Kidney epithelial cell (primary cell): ENCODE measurements around the gene NFIC. TPM values are rescaled to one million over a fixed set of nuclear protein-coding genes. Genes with fewer than 3 reads are reported as not detected.
"Not testable (repeated sequence)": the region's sequence is repeated elsewhere in the genome, so short reads cannot be mapped to it uniquely, and the experiment has no call there.

ENCODE experiments used
- DNase-seq: peaks from one replicate; pipeline ENCODE4 v3.0.0-alpha.2; 2010; ENCODE audit warnings: low read depth
- H3K27me3 ChIP-seq: 2 replicates; pipeline ENCODE4 v1.6.0; 2011; ENCODE audit warnings: low read length; ENCODE audit not compliant: control insufficient read depth, insufficient read depth
- H3K36me3 ChIP-seq: 2 replicates; pipeline ENCODE4 v1.5.1; 2011; ENCODE audit warnings: low read length; ENCODE audit not compliant: control insufficient read depth, insufficient read depth
- H3K4me3 ChIP-seq: 2 replicates; pipeline ENCODE4 v1.5.1; 2011; ENCODE audit warnings: low read depth, mild to moderate bottlenecking, control low read depth, low read length
- total RNA-seq: library from RNA; depleted of rRNA; stranded (reverse); fragments of >200 nt; gene quantifications from 2 replicates; pipeline ENCODE4 v1.2.3, GENCODE V29; 2015
- TF ChIP-seq, protein P1 (sequence below): IDR thresholded peaks from 2 replicates; pipeline ENCODE4 v1.5.1; 2011; ENCODE audit warnings: mild to moderate bottlenecking, moderate library complexity, low read length, control low read depth, inconsistent platforms; ENCODE audit not compliant: insufficient read depth, poor library complexity, severe bottlenecking

The NFIC gene
- total RNA-seq, 1 donor from 2014 or later = 18.0 TPM

DNA sequence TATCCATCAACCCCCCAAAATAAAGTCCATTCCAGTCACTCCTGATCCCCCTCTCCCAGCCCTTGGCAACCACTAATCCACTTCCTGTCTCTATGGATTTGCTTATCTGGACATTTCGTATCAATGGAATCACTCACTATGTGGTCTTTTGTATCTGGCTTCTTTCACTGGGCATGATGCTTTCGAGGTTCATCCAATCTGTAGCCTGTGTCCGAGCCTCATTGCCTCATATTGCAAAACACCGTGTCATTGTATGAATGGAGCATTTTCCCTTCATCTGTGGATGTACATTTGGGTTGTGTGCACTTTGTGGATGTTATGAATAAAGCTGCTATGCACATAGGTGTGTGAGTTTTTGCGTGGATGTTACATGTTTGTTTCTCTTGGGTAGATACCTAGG is 138.4 kb downstream of the NFIC start:
- H3K4me3 ChIP-seq = no peak overlapping the region
- H3K27me3 ChIP-seq = no peaks in the 10 kb centered on the region
- no peak for DNase-seq
- H3K36me3 ChIP-seq = no peaks in the 10 kb centered on the region
- TF ChIP-seq, protein P1, sequence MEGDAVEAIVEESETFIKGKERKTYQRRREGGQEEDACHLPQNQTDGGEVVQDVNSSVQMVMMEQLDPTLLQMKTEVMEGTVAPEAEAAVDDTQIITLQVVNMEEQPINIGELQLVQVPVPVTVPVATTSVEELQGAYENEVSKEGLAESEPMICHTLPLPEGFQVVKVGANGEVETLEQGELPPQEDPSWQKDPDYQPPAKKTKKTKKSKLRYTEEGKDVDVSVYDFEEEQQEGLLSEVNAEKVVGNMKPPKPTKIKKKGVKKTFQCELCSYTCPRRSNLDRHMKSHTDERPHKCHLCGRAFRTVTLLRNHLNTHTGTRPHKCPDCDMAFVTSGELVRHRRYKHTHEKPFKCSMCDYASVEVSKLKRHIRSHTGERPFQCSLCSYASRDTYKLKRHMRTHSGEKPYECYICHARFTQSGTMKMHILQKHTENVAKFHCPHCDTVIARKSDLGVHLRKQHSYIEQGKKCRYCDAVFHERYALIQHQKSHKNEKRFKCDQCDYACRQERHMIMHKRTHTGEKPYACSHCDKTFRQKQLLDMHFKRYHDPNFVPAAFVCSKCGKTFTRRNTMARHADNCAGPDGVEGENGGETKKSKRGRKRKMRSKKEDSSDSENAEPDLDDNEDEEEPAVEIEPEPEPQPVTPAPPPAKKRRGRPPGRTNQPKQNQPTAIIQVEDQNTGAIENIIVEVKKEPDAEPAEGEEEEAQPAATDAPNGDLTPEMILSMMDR = no peak

DNA sequence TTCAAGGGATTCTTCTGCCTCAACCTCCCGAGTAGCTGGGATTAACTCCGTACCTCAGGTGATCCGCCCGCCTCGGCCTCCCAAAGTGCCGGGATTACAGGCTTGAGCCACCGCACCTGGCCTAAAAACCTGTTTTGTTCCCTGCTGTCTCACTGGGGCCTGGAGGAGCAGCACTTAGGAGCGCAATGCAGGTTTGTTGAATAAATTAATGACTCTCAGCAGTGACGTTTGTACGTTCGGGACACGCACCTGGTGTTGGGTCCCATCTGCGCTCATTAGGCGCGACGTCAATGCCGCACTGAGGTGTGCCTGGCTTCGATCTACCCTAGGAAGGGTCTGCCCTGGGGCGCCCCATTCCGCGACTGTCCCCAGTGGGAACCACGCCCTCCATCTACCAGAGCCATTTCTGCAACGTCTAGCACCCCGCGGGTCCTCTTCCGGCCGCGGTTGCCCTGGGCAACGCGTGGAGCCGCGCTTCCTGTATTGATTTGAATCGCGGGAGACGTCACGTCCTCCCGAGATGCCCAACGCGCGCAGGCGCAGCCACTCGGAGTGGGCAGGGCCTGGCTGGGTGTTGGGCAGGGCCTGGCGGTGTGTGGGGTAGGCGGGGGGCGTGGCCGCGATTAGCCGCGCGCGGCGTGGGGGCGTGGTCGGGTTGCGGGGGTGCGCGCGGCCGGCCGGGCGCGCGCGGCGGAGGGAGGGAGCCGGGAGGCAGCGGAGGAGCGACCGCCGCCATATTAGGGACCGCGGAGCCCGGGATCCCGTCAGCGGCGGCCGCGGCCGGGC is 139.4 kb downstream of the NFIC start, which contains the start of gene FZR1:
Gene FZR1, plus strand, starts transcription at position 714 of the 786 bp plus-strand sequence. CDS start 16,679 bp downstream, outside the sequence.
- H3K4me3 ChIP-seq = peak within 1 kb of the TSS; percentile 90
- peak; percentile 88 for DNase-seq
- H3K36me3 ChIP-seq = no peaks in the 10 kb centered on the region
- H3K27me3 ChIP-seq = no peaks in the 10 kb centered on the region
- TF ChIP-seq, protein P1 = no peak

DNA sequence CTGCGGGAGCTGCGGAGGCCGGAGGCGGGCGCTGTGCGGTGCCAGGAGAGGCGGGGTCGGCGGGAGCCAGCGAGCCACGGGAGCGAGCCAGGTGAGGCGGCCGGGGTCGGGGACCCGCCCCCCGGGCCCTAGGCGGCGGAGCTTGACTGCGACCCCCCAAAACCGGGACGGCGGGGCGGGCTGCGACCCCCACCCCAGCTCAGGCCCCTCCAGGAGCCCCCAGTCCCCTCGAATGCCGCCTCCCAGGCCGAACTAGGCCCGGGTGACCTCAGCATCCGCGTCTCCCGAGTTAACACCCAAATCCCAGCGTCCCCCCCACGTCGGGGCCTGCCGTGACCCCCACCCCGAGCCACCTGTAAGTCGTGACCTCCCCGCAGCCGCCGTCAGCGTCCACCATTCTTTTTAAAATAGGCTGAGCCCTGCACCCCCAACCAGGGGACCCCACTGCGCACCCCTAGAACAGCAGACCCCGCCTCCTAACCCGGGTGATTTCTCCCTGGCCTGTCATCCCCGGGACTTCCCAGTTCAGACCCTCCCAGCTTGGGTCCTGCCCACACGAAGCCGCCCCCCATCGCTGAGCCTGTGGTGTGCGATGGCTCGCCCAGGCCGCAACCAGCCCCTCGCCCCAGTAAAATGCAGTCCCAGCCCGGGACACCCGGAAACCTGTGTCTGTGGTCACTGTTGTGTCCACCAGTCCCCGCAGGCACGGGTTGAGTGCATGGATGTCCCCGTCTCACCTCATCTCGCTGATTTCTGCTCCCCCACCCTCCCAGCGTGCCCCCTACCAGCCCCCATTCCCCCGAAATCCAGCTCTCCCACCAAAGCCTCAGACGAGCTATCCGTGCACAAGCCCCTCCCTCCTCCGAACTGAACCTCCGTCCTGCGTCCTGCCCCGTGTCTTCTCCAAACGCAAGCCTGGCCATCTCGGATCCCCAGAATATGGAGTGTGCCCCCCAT is 140.3 kb downstream of the NFIC start:
- Histone ChIP-seq H3K4me3 (peak overlapping the region; percentile 90), H3K36me3 (no peaks in the 10 kb centered on the region), H3K27me3 (no peaks in the 10 kb centered on the region)
- TF ChIP-seq, protein P1 = no peak
- DNase-seq = no peak

DNA sequence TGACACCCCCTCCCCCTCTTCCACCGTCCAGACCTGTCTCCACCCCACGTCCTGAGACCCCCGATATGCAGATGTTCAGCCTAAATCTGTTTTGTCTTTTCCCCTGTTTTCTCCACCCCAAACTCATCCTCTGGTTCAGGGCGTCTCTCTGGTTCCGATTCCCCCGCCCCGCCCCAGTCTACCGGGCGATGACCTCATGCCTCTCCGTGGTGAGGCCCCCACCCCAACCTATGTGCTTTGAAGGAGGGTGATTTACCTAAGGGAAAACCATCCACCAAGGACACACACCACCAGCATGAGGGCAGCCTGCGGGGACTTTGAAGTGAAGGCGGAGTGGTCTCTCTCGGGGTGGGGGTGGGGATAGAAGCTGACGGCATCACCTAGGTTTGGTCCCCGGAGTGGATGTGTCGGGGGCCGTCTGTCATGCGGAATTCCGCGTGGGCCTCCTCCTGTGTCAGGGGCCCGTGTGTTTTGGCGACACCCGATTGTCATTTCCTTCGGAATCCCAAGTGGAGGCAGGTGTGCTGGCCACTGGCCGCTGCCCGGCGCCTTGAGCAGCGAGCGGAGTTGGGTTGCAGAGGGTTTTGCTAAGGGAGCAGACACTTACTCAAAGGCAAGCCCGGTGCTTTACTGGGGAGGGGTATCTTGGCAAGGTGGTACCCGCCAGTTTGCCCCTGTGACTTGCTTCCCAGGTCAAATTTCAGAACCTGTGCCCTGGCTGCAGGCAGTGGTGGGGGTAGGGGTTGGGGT is 141.2 kb downstream of the NFIC start:
- TF ChIP-seq, protein P1 = no peak
- DNase-seq = no peak
- Histone ChIP-seq H3K27me3 (no peaks in the 10 kb centered on the region), H3K4me3 (peak overlapping the region; percentile 90), H3K36me3 (no peaks in the 10 kb centered on the region)

DNA sequence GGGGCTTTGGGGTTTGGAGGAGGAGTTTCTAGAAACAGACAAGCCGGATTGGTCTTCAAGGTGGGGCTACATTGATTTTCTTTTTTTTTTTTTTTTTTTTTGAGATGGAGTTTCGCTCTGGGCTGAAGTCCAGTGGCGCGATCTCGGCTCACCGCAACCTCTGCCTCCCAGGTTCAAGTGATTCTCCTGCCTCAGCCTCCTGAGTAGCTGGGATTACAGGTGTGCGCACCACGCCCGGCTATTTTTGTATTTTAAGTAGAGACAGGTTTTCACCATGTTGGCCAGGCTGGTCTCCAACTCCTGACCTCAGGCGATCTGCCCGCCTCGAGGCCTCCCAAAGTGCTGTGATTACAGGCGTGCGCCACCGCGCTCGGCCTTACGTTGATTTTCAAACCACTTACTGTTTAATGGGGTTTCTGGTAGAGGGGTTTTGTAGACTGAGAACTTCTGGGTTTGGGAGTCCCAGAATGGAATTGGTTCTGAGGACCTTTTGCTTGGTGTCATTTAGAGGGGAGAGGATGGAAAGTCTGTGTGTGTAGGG is 141.8 kb downstream of the NFIC start:
- H3K4me3 ChIP-seq, H3K36me3 ChIP-seq, H3K27me3 ChIP-seq, DNase-seq: not testable (repeated sequence)
